MM.1S (cell line): Measurements from ENCODE around the gene CDH22.

Experiments used
- DNase-seq: peaks from one replicate; pipeline ENCODE4 v3.0.0-alpha.2; 2015
- H2AFZ ChIP-seq: fragments of 300-600 bp; sonication (generic); 2 replicates; pipeline ENCODE4 v1.6.0; 2016; ENCODE audit warnings: antibody characterized with exemption, low read length
- H3F3A ChIP-seq: fragments of 300-600 bp; sonication (generic); 2 replicates; pipeline ENCODE4 v1.6.1; 2016; ENCODE audit warnings: mild to moderate bottlenecking, antibody characterized with exemption, low read length, moderate library complexity, mixed read lengths; ENCODE audit not compliant: insufficient read depth
- H3K27ac ChIP-seq: fragments of 300-600 bp; sonication (generic); 2 replicates; pipeline ENCODE4 v1.5.1; 2016; ENCODE audit warnings: mild to moderate bottlenecking, low read length
- H3K27me3 ChIP-seq: fragments of 300-600 bp; sonication (generic); replicated peaks from 2 replicates; pipeline ENCODE4 v1.6.0; 2016; ENCODE audit warnings: low read length; ENCODE audit not compliant: insufficient read depth
- H3K36me3 ChIP-seq: fragments of 300-600 bp; sonication (generic); replicated peaks from 2 replicates; pipeline ENCODE4 v1.6.1; 2016; ENCODE audit warnings: mild to moderate bottlenecking, low read length, mixed read lengths; ENCODE audit not compliant: insufficient read depth
- H3K4me1 ChIP-seq: fragments of 300-600 bp; sonication (generic); 2 replicates; pipeline ENCODE4 v1.6.1; 2016; ENCODE audit warnings: low read length, mixed read lengths
- H3K4me2 ChIP-seq: fragments of 300-600 bp; sonication (generic); 2 replicates; pipeline ENCODE4 v1.6.0; 2016; ENCODE audit warnings: low read depth, low read length
- H3K4me3 ChIP-seq: fragments of 300-600 bp; sonication (generic); 2 replicates; pipeline ENCODE4 v1.5.1; 2016; ENCODE audit warnings: low read length, mixed read lengths
- H3K79me2 ChIP-seq: fragments of 300-600 bp; sonication (generic); 2 replicates; pipeline ENCODE4 v1.6.1; 2016; ENCODE audit warnings: mixed run types, low read length, mixed read lengths
- H3K9ac ChIP-seq: fragments of 300-600 bp; sonication (generic); 2 replicates; pipeline ENCODE4 v1.6.1; 2016; ENCODE audit warnings: low read length, mixed read lengths
- H3K9me2 ChIP-seq: fragments of 300-600 bp; sonication (generic); replicated peaks from 2 replicates; pipeline ENCODE4 v1.6.1; 2016; ENCODE audit warnings: mild to moderate bottlenecking, low read length, mixed read lengths; ENCODE audit not compliant: insufficient read depth
- H3K9me3 ChIP-seq: fragments of 300-600 bp; sonication (generic); replicated peaks from 2 replicates; pipeline ENCODE4 v1.6.1; 2016; ENCODE audit warnings: mild to moderate bottlenecking, low read length, mixed read lengths; ENCODE audit not compliant: insufficient read depth
- H4K20me1 ChIP-seq: fragments of 300-600 bp; sonication (generic); 2 replicates; pipeline ENCODE4 v1.6.1; 2016; ENCODE audit warnings: mild to moderate bottlenecking, low read length, moderate library complexity, mixed read lengths; ENCODE audit not compliant: insufficient read depth
- EZH2 ChIP-seq: fragments of 300-600 bp; sonication (generic); optimal IDR thresholded peaks from 2 replicates; pipeline ENCODE3; 2017; ENCODE audit warnings: low read depth, mild to moderate bottlenecking, antibody characterized with exemption, low read length, mixed read lengths
- EZH2phosphoT487 ChIP-seq: fragments of 300-600 bp; sonication (generic); IDR thresholded peaks from 2 replicates; pipeline ENCODE4 v1.6.1; 2018; ENCODE audit warnings: antibody characterized with exemption, low read length
- TF ChIP-seq, protein P1 (sequence below): fragments of 300-600 bp; sonication (generic); IDR thresholded peaks from 2 replicates; pipeline ENCODE4 v1.5.1; 2016; ENCODE audit warnings: antibody characterized with exemption, low read length, mixed read lengths

Gene CDH22

DNA sequence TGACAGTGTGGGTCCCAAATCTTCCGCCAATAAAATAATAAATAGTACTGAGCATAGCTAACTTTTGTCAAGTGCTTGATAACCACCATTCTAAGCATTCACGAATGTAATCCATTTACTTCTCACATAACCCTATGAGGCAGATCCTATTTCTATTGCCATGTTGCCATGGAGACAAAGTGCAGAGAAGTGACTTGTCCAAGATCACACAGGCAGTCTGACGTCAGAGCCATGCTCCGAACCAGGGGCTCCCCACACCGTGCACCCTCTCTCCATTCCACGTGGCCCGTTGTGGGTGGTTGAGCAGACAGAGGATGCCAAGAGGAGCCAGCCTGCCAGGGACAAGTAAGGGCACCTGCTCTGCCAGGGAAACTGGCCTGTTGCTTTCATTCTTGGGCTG, 38.9 kb downstream of the CDH22 start:
- Histone ChIP-seq H3K9me2 (no peaks in the 10 kb centered on the region), H3F3A (no peaks in the 10 kb centered on the region), H3K27ac (no peak overlapping the region), H3K4me1 (no peaks in the 10 kb centered on the region), H2AFZ (no peak overlapping the region), H4K20me1 (no peaks in the 10 kb centered on the region), H3K79me2 (no peaks in the 10 kb centered on the region), H3K9me3 (no peaks in the 10 kb centered on the region), H3K4me2 (no peak overlapping the region), H3K9ac (no peak overlapping the region), H3K27me3 (peaks cover 83% of the 10 kb centered on the region), H3K4me3 (no peak overlapping the region), H3K36me3 (no peaks in the 10 kb centered on the region)
- DNase-seq: no peak
- TF ChIP-seq, protein P1, sequence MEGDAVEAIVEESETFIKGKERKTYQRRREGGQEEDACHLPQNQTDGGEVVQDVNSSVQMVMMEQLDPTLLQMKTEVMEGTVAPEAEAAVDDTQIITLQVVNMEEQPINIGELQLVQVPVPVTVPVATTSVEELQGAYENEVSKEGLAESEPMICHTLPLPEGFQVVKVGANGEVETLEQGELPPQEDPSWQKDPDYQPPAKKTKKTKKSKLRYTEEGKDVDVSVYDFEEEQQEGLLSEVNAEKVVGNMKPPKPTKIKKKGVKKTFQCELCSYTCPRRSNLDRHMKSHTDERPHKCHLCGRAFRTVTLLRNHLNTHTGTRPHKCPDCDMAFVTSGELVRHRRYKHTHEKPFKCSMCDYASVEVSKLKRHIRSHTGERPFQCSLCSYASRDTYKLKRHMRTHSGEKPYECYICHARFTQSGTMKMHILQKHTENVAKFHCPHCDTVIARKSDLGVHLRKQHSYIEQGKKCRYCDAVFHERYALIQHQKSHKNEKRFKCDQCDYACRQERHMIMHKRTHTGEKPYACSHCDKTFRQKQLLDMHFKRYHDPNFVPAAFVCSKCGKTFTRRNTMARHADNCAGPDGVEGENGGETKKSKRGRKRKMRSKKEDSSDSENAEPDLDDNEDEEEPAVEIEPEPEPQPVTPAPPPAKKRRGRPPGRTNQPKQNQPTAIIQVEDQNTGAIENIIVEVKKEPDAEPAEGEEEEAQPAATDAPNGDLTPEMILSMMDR: no peak
- no peak for TF ChIP-seq EZH2
- TF ChIP-seq EZH2phosphoT487: no peak

DNA sequence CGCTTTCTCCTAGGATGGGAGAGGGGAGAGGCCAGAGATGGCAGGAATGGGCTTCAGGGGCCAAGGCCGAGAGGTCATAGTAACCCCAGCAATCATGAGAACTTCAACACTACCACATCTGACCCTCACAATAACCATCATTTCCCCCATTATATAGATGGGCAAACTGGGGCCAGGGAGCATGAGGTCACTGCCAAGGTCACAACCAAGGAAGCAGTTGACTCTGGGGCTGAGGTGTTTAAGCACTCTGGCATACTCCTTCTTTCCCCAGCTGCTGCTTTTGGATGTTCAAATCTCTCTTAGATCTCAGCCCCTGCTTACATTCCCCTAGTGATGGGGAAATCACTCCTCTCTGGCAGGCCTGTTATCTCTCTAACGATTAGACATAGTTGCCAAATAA, 39.6 kb downstream of the CDH22 start:
- no peak overlapping the region for H3K4me3 ChIP-seq
- H3K9ac ChIP-seq: no peak overlapping the region
- TF ChIP-seq, protein P1: no peak
- TF ChIP-seq EZH2phosphoT487 (no peak), EZH2 (no peak)
- H3K36me3 ChIP-seq: no peaks in the 10 kb centered on the region
- H4K20me1 ChIP-seq: no peaks in the 10 kb centered on the region
- DNase-seq: no peak
- no peak overlapping the region for H3K4me2 ChIP-seq
- H3K9me2 ChIP-seq: no peaks in the 10 kb centered on the region
- no peaks in the 10 kb centered on the region for H3K4me1 ChIP-seq
- no peak overlapping the region for H2AFZ ChIP-seq
- H3K27ac ChIP-seq: no peak overlapping the region
- H3K9me3 ChIP-seq: no peaks in the 10 kb centered on the region
- H3K27me3 ChIP-seq: peaks cover 83% of the 10 kb centered on the region
- no peaks in the 10 kb centered on the region for H3F3A ChIP-seq
- H3K79me2 ChIP-seq: no peaks in the 10 kb centered on the region

GRCh38 chr20:46268131-46268614, 40.1 kb downstream of the CDH22 start:
- TF ChIP-seq EZH2 (no peak), EZH2phosphoT487 (no peak)
- TF ChIP-seq, protein P1: no peak
- no peaks in the 10 kb centered on the region for H3K9me3 ChIP-seq
- no peaks in the 10 kb centered on the region for H3K79me2 ChIP-seq
- H3K4me1 ChIP-seq: no peaks in the 10 kb centered on the region
- no peak overlapping the region for H3K4me3 ChIP-seq
- no peak for DNase-seq
- no peaks in the 10 kb centered on the region for H3F3A ChIP-seq
- peaks cover 83% of the 10 kb centered on the region for H3K27me3 ChIP-seq
- H3K4me2 ChIP-seq: no peak overlapping the region
- no peak overlapping the region for H2AFZ ChIP-seq
- no peaks in the 10 kb centered on the region for H3K9me2 ChIP-seq
- no peaks in the 10 kb centered on the region for H4K20me1 ChIP-seq
- no peaks in the 10 kb centered on the region for H3K36me3 ChIP-seq
- H3K9ac ChIP-seq: no peak overlapping the region
- H3K27ac ChIP-seq: no peak overlapping the region
